ENCODE data around the gene CDC73. TPM values are rescaled to one million over a fixed set of nuclear protein-coding genes. Genes with fewer than 3 reads are reported as not detected.
"Not testable (repeated sequence)": the region's sequence is repeated elsewhere in the genome, so short reads cannot be mapped to it uniquely, and the experiment has no call there.

The CDC73 gene
- polyA plus RNA-seq, 1 donor (not counting 4 experiments of a cell fraction or from before 2014, with no cell fraction given), result 45.3 TPM

DNA sequence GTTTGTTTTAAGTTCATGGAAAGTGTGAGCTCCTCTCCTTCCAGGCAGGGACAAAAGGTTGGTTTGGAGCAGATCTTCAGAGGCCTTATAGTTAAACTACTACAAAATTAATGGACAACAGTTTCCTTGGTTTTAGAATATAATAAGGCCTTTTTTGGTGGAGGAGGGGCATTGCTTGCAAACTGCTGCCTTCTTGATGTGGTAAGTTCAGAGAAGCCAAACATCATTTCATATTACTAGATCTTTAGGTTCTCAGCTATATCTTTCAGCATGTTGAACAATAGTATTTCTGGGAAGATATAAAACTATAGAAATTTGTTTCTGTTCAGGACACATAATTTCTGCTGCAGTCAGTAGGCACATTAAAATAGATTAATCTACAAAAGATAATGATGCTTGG is 162.4 kb downstream of the CDC73 start:
- H2AFZ ChIP-seq (ENCODE audit: control insufficient read depth, low read length), result no peak overlapping the region
- no peak overlapping the region for H3K9ac ChIP-seq (ENCODE audit: control insufficient read depth, extremely low read depth, insufficient read depth, low read length)
- H3K36me3 ChIP-seq (ENCODE audit: control insufficient read depth in 2 of 2, extremely low read depth in 1 of 2, insufficient read depth in 2 of 2, low read length in 2 of 2), result no peaks in the 10 kb centered on the region
- H3K27me3 ChIP-seq (ENCODE audit: control insufficient read depth, extremely low read depth, insufficient read depth, low read length), result no peaks in the 10 kb centered on the region
- no peaks in the 10 kb centered on the region for H3K79me2 ChIP-seq (ENCODE audit: control insufficient read depth, insufficient read depth, low read length)
- H3K9me1 ChIP-seq (ENCODE audit: control insufficient read depth, extremely low read depth, insufficient read depth, low read length), result no peaks in the 10 kb centered on the region
- no peak overlapping the region for H3K4me3 ChIP-seq (ENCODE audit: control insufficient read depth in 2 of 3, extremely low read depth in 1 of 3, insufficient read depth in 2 of 3, low read depth in 1 of 3, low read length in 3 of 3)
- H3K4me2 ChIP-seq (ENCODE audit: control insufficient read depth, extremely low read depth, insufficient read depth, low read depth, low read length), result no peak overlapping the region
- no peak overlapping the region for H3K27ac ChIP-seq (ENCODE audit: control insufficient read depth, insufficient read depth, low read length)
- DNase-seq (ENCODE audit: low read depth, low spot score), result no peak
- TF ChIP-seq, protein P1, sequence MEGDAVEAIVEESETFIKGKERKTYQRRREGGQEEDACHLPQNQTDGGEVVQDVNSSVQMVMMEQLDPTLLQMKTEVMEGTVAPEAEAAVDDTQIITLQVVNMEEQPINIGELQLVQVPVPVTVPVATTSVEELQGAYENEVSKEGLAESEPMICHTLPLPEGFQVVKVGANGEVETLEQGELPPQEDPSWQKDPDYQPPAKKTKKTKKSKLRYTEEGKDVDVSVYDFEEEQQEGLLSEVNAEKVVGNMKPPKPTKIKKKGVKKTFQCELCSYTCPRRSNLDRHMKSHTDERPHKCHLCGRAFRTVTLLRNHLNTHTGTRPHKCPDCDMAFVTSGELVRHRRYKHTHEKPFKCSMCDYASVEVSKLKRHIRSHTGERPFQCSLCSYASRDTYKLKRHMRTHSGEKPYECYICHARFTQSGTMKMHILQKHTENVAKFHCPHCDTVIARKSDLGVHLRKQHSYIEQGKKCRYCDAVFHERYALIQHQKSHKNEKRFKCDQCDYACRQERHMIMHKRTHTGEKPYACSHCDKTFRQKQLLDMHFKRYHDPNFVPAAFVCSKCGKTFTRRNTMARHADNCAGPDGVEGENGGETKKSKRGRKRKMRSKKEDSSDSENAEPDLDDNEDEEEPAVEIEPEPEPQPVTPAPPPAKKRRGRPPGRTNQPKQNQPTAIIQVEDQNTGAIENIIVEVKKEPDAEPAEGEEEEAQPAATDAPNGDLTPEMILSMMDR (optimal IDR thresholded peaks at IDR 0.05 in 1 of 3, IDR thresholded peaks at IDR 0.05 in 1 of 3, conservative IDR thresholded peaks at IDR 0.05 in 1 of 3; ENCODE audit: extremely low read depth in 1 of 3, insufficient read depth in 2 of 3, low read length in 3 of 3), result no peak
- no peak for TF ChIP-seq EZH2 (IDR thresholded peaks at IDR 0.05; ENCODE audit: low read length)
- H4K20me1 ChIP-seq (ENCODE audit: control insufficient read depth, extremely low read depth, insufficient read depth, low read length), result no peaks in the 10 kb centered on the region
- dilution Hi-C loops (cut with MboI; ENCODE audit: extremely low pct_ligation_motif_present, low sequenced_read_pairs), result no loop called here
- H3K9me3 ChIP-seq (ENCODE audit: control insufficient read depth, low read depth, low read length), result no peaks in the 10 kb centered on the region
- H3K4me1 ChIP-seq (ENCODE audit: control insufficient read depth, extremely low read depth, insufficient read depth, low read length), result no peaks in the 10 kb centered on the region
- FAIRE-seq, result no peak

DNA sequence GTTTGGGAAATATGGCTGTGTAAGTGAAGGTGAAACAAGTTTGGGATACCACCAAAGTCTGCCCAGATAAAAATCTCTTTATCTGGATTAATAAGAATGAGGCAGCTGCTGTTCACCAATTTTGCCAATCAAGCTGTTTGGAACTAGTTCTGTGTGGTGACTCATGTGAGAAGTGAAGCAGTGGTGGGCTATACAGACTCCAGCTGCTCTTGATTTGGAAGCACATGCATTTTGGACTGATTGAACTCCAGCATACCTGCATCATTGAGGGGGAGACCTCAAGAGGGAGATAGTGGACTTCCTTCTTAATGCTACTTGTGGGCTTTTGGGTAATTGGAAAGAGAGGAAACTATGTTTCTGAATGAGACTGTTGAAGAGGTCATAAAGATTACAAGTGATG is 163.8 kb downstream of the CDC73 start:
- Histone ChIP-seq H3K9me3 (ENCODE audit: control insufficient read depth, low read depth, low read length) (no peaks in the 10 kb centered on the region), H3K4me1 (ENCODE audit: control insufficient read depth, extremely low read depth, insufficient read depth, low read length) (no peaks in the 10 kb centered on the region), H3K9ac (ENCODE audit: control insufficient read depth, extremely low read depth, insufficient read depth, low read length) (no peak overlapping the region), H3K4me3 (ENCODE audit: control insufficient read depth in 2 of 3, extremely low read depth in 1 of 3, insufficient read depth in 2 of 3, low read depth in 1 of 3, low read length in 3 of 3) (no peak overlapping the region), H2AFZ (ENCODE audit: control insufficient read depth, low read length) (no peak overlapping the region), H3K9me1 (ENCODE audit: control insufficient read depth, extremely low read depth, insufficient read depth, low read length) (no peaks in the 10 kb centered on the region), H3K4me2 (ENCODE audit: control insufficient read depth, extremely low read depth, insufficient read depth, low read depth, low read length) (no peak overlapping the region), H3K79me2 (ENCODE audit: control insufficient read depth, insufficient read depth, low read length) (no peaks in the 10 kb centered on the region), H3K27me3 (ENCODE audit: control insufficient read depth, extremely low read depth, insufficient read depth, low read length) (no peaks in the 10 kb centered on the region), H3K36me3 (ENCODE audit: control insufficient read depth in 2 of 2, extremely low read depth in 1 of 2, insufficient read depth in 2 of 2, low read length in 2 of 2) (no peaks in the 10 kb centered on the region), H4K20me1 (ENCODE audit: control insufficient read depth, extremely low read depth, insufficient read depth, low read length) (no peaks in the 10 kb centered on the region), H3K27ac (ENCODE audit: control insufficient read depth, insufficient read depth, low read length) (no peak overlapping the region)
- dilution Hi-C loops (cut with MboI; ENCODE audit: extremely low pct_ligation_motif_present, low sequenced_read_pairs), result no loop called here
- no peak for FAIRE-seq
- TF ChIP-seq, protein P1 (optimal IDR thresholded peaks at IDR 0.05 in 1 of 3, IDR thresholded peaks at IDR 0.05 in 1 of 3, conservative IDR thresholded peaks at IDR 0.05 in 1 of 3; ENCODE audit: extremely low read depth in 1 of 3, insufficient read depth in 2 of 3, low read length in 3 of 3), result no peak
- no peak for TF ChIP-seq EZH2 (IDR thresholded peaks at IDR 0.05; ENCODE audit: low read length)
- no peak for DNase-seq (ENCODE audit: low read depth, low spot score)

DNA sequence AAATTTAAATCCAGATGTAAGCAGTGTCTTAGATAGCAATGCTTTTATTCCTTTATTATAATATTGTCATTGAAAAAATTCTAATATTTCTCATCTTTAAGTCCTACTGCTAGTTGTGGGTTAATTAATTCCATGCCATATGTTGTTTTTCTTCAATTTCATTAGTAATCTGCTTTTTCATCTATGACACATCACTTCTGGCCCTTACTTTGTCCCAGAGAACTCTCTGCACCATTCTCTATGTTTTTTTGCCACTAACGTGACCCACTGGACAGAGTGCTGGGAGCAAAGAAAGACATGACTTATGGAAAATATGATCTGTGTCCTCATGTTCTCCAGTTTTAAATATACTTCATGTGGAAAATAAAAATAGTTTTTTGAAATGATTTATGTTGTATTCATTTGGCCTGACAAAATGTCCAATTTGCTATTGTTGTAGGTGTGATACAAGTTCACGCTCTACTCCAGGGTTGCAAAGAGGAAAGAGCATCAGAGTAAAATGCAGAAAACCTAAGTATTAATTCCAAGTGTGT is 166.8 kb downstream of the CDC73 start:
- H3K27me3 ChIP-seq (ENCODE audit: control insufficient read depth, extremely low read depth, insufficient read depth, low read length); H3K9ac ChIP-seq (ENCODE audit: control insufficient read depth, extremely low read depth, insufficient read depth, low read length); H4K20me1 ChIP-seq (ENCODE audit: control insufficient read depth, extremely low read depth, insufficient read depth, low read length); dilution Hi-C loops (cut with MboI; ENCODE audit: extremely low pct_ligation_motif_present, low sequenced_read_pairs); H3K9me1 ChIP-seq (ENCODE audit: control insufficient read depth, extremely low read depth, insufficient read depth, low read length); DNase-seq (ENCODE audit: low read depth, low spot score); FAIRE-seq; H3K27ac ChIP-seq (ENCODE audit: control insufficient read depth, insufficient read depth, low read length); H3K36me3 ChIP-seq (ENCODE audit: control insufficient read depth in 2 of 2, extremely low read depth in 1 of 2, insufficient read depth in 2 of 2, low read length in 2 of 2); H3K4me1 ChIP-seq (ENCODE audit: control insufficient read depth, extremely low read depth, insufficient read depth, low read length); H3K4me2 ChIP-seq (ENCODE audit: control insufficient read depth, extremely low read depth, insufficient read depth, low read depth, low read length); H2AFZ ChIP-seq (ENCODE audit: control insufficient read depth, low read length); H3K79me2 ChIP-seq (ENCODE audit: control insufficient read depth, insufficient read depth, low read length); H3K4me3 ChIP-seq (ENCODE audit: control insufficient read depth in 2 of 3, extremely low read depth in 1 of 3, insufficient read depth in 2 of 3, low read depth in 1 of 3, low read length in 3 of 3); H3K9me3 ChIP-seq (ENCODE audit: control insufficient read depth, low read depth, low read length): not testable (repeated sequence)

Data from keratinocyte (primary cell).